Adrenal gland (tissue), 12 donors: ENCODE data around the gene LANCL2. TPM values are rescaled to one million over a fixed set of nuclear protein-coding genes. Genes with fewer than 3 reads are reported as not detected.

Experiments used
- DNase-seq, 7 donors: peaks; one replicate each; pipeline ENCODE4 v3.0.0-alpha.2; 2019 to 2020
- H3K27ac ChIP-seq, 5 donors: fragments of 200-600 bp; sonication (generic) in 4 of 5; 1 replicate in 3 of 5; 2 replicates in 2 of 5; pipeline versions ENCODE4 v1.5.1 to v1.8.0; 2016 to 2020; ENCODE audit warnings: mild to moderate bottlenecking in 1 of 5
- H3K27me3 ChIP-seq: fragments of 200-600 bp; 2 replicates; pipeline ENCODE4 v1.8.0; 2021
- H3K36me3 ChIP-seq, 2 donors: fragments of 200-600 bp; replicated peaks in 1 of 2; 1 replicate in 1 of 2; 2 replicates in 1 of 2; pipeline versions ENCODE4 v1.5.1 to v1.8.0; 2018 to 2022
- H3K4me1 ChIP-seq, 2 donors: fragments of 200-600 bp; replicated peaks in 1 of 2; 1 replicate in 1 of 2; 2 replicates in 1 of 2; pipeline versions ENCODE4 v1.5.1 to v1.8.0; 2018 to 2021
- H3K4me3 ChIP-seq, 4 donors: fragments of 200-600 bp; sonication (generic) in 3 of 4; one replicate each; pipeline ENCODE4 v1.5.1; 2016 to 2018
- H3K9me3 ChIP-seq, 3 donors: fragments of 200-600 bp; sonication (generic) in 1 of 3; replicated peaks in 1 of 3; 1 replicate in 2 of 3; 2 replicates in 1 of 3; pipeline versions ENCODE4 v1.5.1 to v1.8.0; 2016 to 2021
- CTCF ChIP-seq, 6 experiments: fragments of 450-650 bp in 4 of 6; fragments of 200-600 bp in 2 of 6; sonication (generic) in 1 of 6; IDR thresholded peaks; 1 replicate in 5 of 6; 2 replicates in 1 of 6; pipeline versions ENCODE4 v1.5.1 to v1.8.0; 2016 to 2021; ENCODE audit warnings: antibody characterized with exemption in 6 of 6, mild to moderate bottlenecking in 2 of 6, moderate library complexity in 1 of 6
- POLR2A ChIP-seq, 2 donors: fragments of 450-650 bp; IDR thresholded peaks; one replicate each; pipeline ENCODE4 v1.6.1; 2017; ENCODE audit warnings: antibody characterized with exemption in 2 of 2, mild to moderate bottlenecking in 2 of 2, moderate library complexity in 1 of 2
- WGBS, 4 donors: extraction: QIAGEN DNeasy Blood & Tissue Kit in 2 of 4; methylation state at CpG; one replicate each; pipeline versions ENCODE4 v1.1.5 to v1.1.7; 2013 to 2017; 5-methylcytosine and 5-hydroxymethylcytosine counted together
- intact Hi-C, 2 donors: fragments of 100-400 bp; cut with DNase I; formaldehyde crosslinking; loops; one replicate each; pipeline versions ENCODE4 v1.14.1 to v1.15.0; 2022 to 2023
- polyA plus RNA-seq, 3 donors: library from polyadenylated mRNA; stranded (reverse); fragments of 200-250 nt in 2 of 3; fragments of 350-450 nt in 1 of 3; fragmentation: Illumina TruSeq in 1 of 3; extraction: RNeasy Lipid Tissue Mini Kit (QIAGEN cat#74804) in 1 of 3; gene quantifications; one replicate each; pipeline ENCODE4 v1.2.3, GENCODE V29; 2013 to 2014
- total RNA-seq, 9 donors: library from RNA; depleted of rRNA in 4 of 9; stranded (reverse); fragments of >200 nt in 4 of 9; fragments of 120-200 nt in 1 of 9; fragmentation: NEBNext Ultra II Directional in 1 of 9; extraction: Animal tissue kit (Norgen Biotek cat#: 25700) in 1 of 9; gene quantifications; one replicate each; pipeline versions ENCODE4 v1.1.0 to v1.2.4, GENCODE V29; 2013 to 2023
- donor health status: healthy with polysubstance abuse.
- donor health status: Bipolar disorder and iron deficiency.
- donor health status: DM: yes; HTN: yes; CAD: no.
- donor health status: DM: no; HTN: no; CAD: no.
- donor health status: DM: no; HTN: no; CAD: no.
- donor health status: DM: yes; HTN: yes; CAD: no.

The LANCL2 gene
- total and polyA plus RNA-seq, 12 donors, result 10.5 to 28.1 (median 18.1) TPM

GRCh38 chr7:55432506-55432905 lies 67.4 kb downstream of the LANCL2 start:
- peaks cover 0 to 4% of the 10 kb centered on the region in 2 donors for H3K36me3 ChIP-seq
- no peak for DNase-seq
- 73 to 89% (median 78%) methylated on average over 3 of the region's 3 CpGs for WGBS, 4 donors
- H3K27ac ChIP-seq, result no peak overlapping the region
- intact Hi-C loops, result loop anchor here (5.0 to 10.0 kb wide), 2 partner anchors 162 to 165 kb away; no protein-coding TSS in a partner anchor
- no peaks in the 10 kb centered on the region for H3K9me3 ChIP-seq
- no peak overlapping the region for H3K4me3 ChIP-seq
- no peak for TF ChIP-seq CTCF (IDR thresholded peaks at IDR 0.05)
- no peak for TF ChIP-seq POLR2A (IDR thresholded peaks at IDR 0.05)
- no peaks in the 10 kb centered on the region for H3K27me3 ChIP-seq
- no peaks in the 10 kb centered on the region for H3K4me1 ChIP-seq

GRCh38 chr7:55432939-55433784 lies 68.0 kb downstream of the LANCL2 start:
- Histone ChIP-seq H3K27ac (no peak overlapping the region), H3K4me3 (no peak overlapping the region), H3K4me1 (no peaks in the 10 kb centered on the region), H3K9me3 (no peaks in the 10 kb centered on the region), H3K36me3 (peaks cover 0 to 4% of the 10 kb centered on the region in 2 donors), H3K27me3 (no peaks in the 10 kb centered on the region)
- TF ChIP-seq CTCF (IDR thresholded peaks at IDR 0.05) (peak; percentile 9 to 55 (median 34)), POLR2A (IDR thresholded peaks at IDR 0.05) (no peak)
- intact Hi-C loops, result loop anchor here (5.0 to 10.0 kb wide), 2 partner anchors 162 to 164 kb away; no protein-coding TSS in a partner anchor
- 66 to 70% (median 68%) methylated on average over 13 of the region's 13 CpGs for WGBS, 4 donors
- peak in 1 of 7 donors; percentile 14 for DNase-seq

- 72 to 76% (median 73%) methylated on average over 7 to 10 of the region's 10 CpGs; no CpG with 5 or more reads in 1 of the 4 donors for WGBS, 4 donors
- Histone ChIP-seq H3K4me1 (no peaks in the 10 kb centered on the region), H3K4me3 (no peak overlapping the region), H3K27me3 (no peaks in the 10 kb centered on the region), H3K9me3 (no peaks in the 10 kb centered on the region), H3K27ac (no peak overlapping the region), H3K36me3 (peaks cover 0 to 4% of the 10 kb centered on the region in 2 donors)
- no peak for DNase-seq
- TF ChIP-seq POLR2A (IDR thresholded peaks at IDR 0.05) (no peak), CTCF (IDR thresholded peaks at IDR 0.05) (no peak)
- intact Hi-C loops, result loop anchor here in 1 of 2 donors (10.0 kb wide), 1 partner anchor 159 kb away; no protein-coding TSS in a partner anchor
These were observed 70.3 kb downstream of the LANCL2 start for GRCh38 chr7:55435466-55435865.

- H3K27me3 ChIP-seq, result no peaks in the 10 kb centered on the region
- intact Hi-C loops, result loop anchor here in 1 of 2 donors (10.0 kb wide), 1 partner anchor 158 kb away; no protein-coding TSS in a partner anchor
- no peak overlapping the region for H3K27ac ChIP-seq
- H3K9me3 ChIP-seq, result no peaks in the 10 kb centered on the region
- WGBS, 4 donors, result 75 to 91% (median 79%) methylated on average over 9 to 10 of the region's 10 CpGs
- TF ChIP-seq CTCF (IDR thresholded peaks at IDR 0.05), result no peak
- no peak for TF ChIP-seq POLR2A (IDR thresholded peaks at IDR 0.05)
- no peak for DNase-seq
- H3K4me3 ChIP-seq, result no peak overlapping the region
- H3K36me3 ChIP-seq, result peaks cover 0 to under 1% of the 10 kb centered on the region in 2 donors
- H3K4me1 ChIP-seq, result no peaks in the 10 kb centered on the region
These were observed 71.3 kb downstream of the LANCL2 start for GRCh38 chr7:55436457-55436856.
